T-helper 1 cell treated with Interleukin-12 subunit alpha and Interleukin-12 subunit beta and Interleukin-4 antibody, amounts not matched to agents 30 μg/mL and 1 μg/mL, for 36 hours (primary cell): ENCODE results near the gene PKD1L1.

Source experiments
- H3K27ac Mint-ChIP-seq: one replicate; pipeline ENCODE4 v1.8.0; 2021; ENCODE audit warnings: mild to moderate bottlenecking, mixed read lengths
- H3K27me3 Mint-ChIP-seq: one replicate; pipeline ENCODE4 v1.8.0; 2021; ENCODE audit warnings: low read depth, mixed read lengths
- H3K36me3 Mint-ChIP-seq: one replicate; pipeline ENCODE4 v1.8.0; 2021; ENCODE audit warnings: low read depth, mixed read lengths
- H3K4me1 Mint-ChIP-seq: one replicate; pipeline ENCODE4 v1.8.0; 2021; ENCODE audit warnings: low read depth, mixed read lengths
- H3K4me3 Mint-ChIP-seq: one replicate; pipeline ENCODE4 v1.8.0; 2021; ENCODE audit warnings: mild to moderate bottlenecking, moderate library complexity, mixed read lengths
- H3K9me3 Mint-ChIP-seq: one replicate; pipeline ENCODE4 v1.8.0; 2021; ENCODE audit warnings: mixed read lengths

The PKD1L1 gene

DNA sequence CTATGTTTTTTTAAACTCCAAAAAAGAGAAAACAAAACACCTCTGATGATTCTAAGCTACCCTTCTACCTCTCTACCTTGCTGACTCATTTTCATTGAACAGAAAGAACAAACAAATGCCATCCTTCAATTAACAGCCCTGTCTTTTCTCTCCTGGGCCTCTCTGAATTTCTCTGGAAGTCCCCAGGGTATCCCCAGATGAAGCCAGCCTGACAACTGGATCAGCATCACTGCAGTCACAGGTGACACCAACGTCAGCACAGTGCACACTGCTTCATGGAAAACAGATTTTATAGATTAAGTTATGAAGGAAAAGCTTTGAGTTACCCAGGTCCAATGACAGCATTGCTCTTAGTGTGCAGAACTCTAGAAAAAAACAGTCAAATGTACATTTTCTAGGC is 25.5 kb upstream of the PKD1L1 start:
- Mint-ChIP-seq H3K4me3 (no peak overlapping the region), H3K4me1 (peaks cover 32% of the 10 kb centered on the region), H3K27ac (no peak overlapping the region), H3K36me3 (peaks cover 59% of the 10 kb centered on the region), H3K27me3 (no peaks in the 10 kb centered on the region), H3K9me3 (no peaks in the 10 kb centered on the region)

DNA sequence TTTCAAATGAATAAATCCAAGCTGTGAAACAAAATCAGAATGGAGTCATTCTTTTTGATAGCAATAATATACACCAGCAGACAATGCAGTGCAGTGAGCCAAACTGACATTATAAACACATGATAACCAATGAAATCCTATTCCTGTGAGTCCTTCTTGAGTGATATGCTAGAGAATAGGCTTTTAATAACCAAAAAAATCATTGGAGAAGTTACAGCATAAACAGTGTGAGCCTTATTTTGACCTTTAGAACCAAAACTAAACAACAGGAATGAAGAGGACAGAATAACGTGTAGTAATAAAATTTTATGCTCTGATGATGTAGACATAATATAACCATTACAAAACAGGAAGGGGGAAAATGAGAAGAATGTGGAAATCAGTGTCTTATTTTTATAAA is 22.5 kb upstream of the PKD1L1 start:
- Mint-ChIP-seq H3K4me3 (no peak overlapping the region), H3K27ac (no peak overlapping the region), H3K36me3 (peaks cover 62% of the 10 kb centered on the region), H3K4me1 (peaks cover 23% of the 10 kb centered on the region), H3K27me3 (no peaks in the 10 kb centered on the region), H3K9me3 (no peaks in the 10 kb centered on the region)

DNA sequence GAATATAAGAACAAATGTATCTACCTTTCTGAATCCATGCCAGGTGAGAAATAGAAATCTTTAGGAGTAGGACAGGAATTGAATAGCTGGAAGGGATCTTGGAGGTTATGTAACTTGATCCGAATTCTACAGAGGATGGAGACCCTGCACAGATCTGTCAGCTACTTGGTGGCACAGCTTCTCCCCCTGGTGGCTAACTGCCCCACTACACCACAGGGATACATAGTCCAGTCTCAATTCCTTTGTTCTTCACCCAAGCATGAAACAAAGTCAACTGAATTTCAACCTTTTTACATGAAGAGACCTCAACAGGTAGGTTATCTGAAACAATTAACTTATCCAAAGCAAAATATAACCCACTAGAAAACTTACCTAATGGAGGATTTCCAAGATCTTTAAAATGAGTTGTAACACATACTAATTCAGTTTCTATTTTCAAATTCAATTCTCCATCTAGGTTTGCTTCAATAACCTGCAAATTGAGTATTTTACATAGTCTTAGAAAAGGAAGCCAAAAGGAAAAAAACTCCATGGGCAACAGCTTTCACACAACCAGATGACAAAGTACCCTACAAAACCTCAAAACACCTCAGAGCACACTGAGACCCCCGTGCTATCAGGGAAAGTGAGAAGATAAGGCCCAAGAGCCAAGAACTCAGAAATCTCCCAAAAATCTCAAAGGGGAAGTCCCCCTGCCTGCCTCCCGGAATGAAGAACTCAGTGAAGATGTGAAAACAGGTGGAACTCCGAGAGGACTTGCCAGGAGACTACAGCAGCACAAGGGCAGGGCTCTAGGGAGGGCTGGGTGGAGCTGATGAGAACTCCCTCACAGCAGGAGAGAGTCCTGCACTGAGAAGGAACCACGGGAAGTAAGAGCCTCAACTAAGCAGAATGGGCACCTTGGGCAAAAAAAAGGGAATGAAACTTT is 20.8 kb upstream of the PKD1L1 start:
- H3K4me3 Mint-ChIP-seq = no peak overlapping the region
- peaks cover 21% of the 10 kb centered on the region for H3K4me1 Mint-ChIP-seq
- H3K36me3 Mint-ChIP-seq = peaks cover 66% of the 10 kb centered on the region
- H3K9me3 Mint-ChIP-seq = no peaks in the 10 kb centered on the region
- no peak overlapping the region for H3K27ac Mint-ChIP-seq
- no peaks in the 10 kb centered on the region for H3K27me3 Mint-ChIP-seq

DNA sequence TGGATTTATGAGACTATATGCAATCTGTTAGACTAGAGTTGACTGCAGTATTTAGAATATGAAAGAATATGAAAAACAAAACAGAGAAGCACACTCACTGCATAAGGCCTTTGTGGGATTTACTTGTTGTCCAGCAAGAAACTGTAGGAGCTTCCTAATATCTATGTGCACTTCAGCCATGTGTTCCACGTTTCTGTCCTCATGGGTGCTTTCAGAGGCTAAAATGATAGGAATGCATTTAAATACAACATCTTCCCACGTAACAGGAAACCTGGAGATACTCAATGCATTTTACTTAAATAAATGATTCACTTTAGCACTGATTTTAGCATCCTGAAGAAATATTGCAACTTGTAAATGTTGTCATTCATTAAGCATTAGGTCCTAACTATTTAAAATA is 19.4 kb upstream of the PKD1L1 start:
- Mint-ChIP-seq H3K27me3 (no peaks in the 10 kb centered on the region), H3K4me1 (peaks cover 16% of the 10 kb centered on the region), H3K9me3 (no peaks in the 10 kb centered on the region), H3K36me3 (peaks cover 64% of the 10 kb centered on the region), H3K4me3 (no peak overlapping the region), H3K27ac (no peak overlapping the region)

DNA sequence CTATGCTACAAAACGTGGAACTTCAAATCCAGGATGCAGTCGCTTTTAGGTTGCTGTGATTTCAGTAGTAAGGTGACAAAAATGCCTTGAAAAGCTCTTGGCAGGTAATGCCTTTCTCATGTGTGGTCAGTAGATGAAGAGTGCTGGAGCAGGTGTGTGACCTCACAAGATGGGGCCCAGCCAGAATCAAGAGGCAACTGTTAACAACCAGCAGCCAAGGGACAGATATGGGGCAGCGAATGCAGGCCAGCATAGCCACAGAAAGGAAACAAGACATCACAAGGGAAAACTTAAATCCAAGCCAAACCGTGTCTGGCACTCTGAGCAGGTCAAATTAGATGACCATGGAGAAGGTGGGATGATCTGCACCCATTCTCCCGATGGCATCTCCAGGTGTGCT is 18.9 kb upstream of the PKD1L1 start:
- Mint-ChIP-seq H3K9me3 (no peaks in the 10 kb centered on the region), H3K4me3 (no peak overlapping the region), H3K36me3 (peaks cover 66% of the 10 kb centered on the region), H3K4me1 (peaks cover 15% of the 10 kb centered on the region), H3K27me3 (no peaks in the 10 kb centered on the region), H3K27ac (no peak overlapping the region)

DNA sequence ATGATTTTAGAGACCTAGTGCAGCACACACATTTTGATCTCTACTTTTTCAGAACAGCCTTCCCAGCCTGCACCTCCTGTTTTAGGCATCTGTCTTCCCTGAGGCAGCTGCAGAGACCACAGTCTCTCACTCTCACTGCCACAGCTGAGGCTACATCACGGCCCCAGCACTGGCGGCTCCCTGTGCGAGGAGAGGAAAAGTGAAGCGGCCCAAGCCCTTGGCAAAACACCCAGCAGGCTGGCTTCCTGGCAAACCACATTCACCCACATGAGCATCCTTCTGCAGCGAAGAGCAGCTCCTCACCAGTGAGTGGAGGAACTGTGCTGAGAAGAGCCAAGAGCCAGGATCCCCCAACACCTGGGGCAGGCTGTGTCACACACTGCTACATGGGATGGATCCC is 17.2 kb upstream of the PKD1L1 start:
- no peak overlapping the region for H3K4me3 Mint-ChIP-seq
- peaks cover 10% of the 10 kb centered on the region for H3K4me1 Mint-ChIP-seq
- H3K27me3 Mint-ChIP-seq = no peaks in the 10 kb centered on the region
- no peak overlapping the region for H3K27ac Mint-ChIP-seq
- H3K36me3 Mint-ChIP-seq = peaks cover 71% of the 10 kb centered on the region
- no peaks in the 10 kb centered on the region for H3K9me3 Mint-ChIP-seq

DNA sequence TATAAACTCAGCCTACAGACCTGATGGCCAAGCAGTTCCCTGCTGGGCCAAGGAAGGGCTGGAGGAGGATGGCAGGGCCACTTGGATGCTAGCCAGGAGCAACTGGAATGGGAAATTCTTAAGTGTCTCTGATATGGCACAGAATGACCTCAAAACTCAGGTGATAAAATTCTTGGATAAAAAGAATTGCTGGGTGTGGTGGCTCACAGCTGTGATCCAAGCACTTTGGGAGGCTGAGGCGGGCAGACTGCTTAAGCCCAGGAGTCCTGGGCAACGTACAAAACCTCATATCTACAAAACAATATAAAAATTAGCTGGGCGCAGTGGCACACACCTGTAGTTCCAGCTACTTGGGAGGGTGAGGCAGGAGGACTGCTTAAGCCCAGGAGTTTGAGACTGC is 14.0 kb upstream of the PKD1L1 start:
- Mint-ChIP-seq H3K4me1 (no peaks in the 10 kb centered on the region), H3K36me3 (peaks cover 61% of the 10 kb centered on the region), H3K27ac (no peak overlapping the region), H3K27me3 (no peaks in the 10 kb centered on the region), H3K4me3 (no peak overlapping the region), H3K9me3 (no peaks in the 10 kb centered on the region)

GRCh38 chr7:47957156-47957555 is 8.9 kb upstream of the PKD1L1 start:
- no peaks in the 10 kb centered on the region for H3K4me1 Mint-ChIP-seq
- peaks cover 25% of the 10 kb centered on the region for H3K36me3 Mint-ChIP-seq
- H3K27me3 Mint-ChIP-seq = no peaks in the 10 kb centered on the region
- no peak overlapping the region for H3K27ac Mint-ChIP-seq
- no peak overlapping the region for H3K4me3 Mint-ChIP-seq
- no peaks in the 10 kb centered on the region for H3K9me3 Mint-ChIP-seq

- Mint-ChIP-seq H3K9me3 (no peaks in the 10 kb centered on the region), H3K27ac (no peak overlapping the region), H3K36me3 (peaks cover 18% of the 10 kb centered on the region), H3K27me3 (no peaks in the 10 kb centered on the region), H3K4me1 (no peaks in the 10 kb centered on the region), H3K4me3 (no peak overlapping the region)
These were observed 8.0 kb upstream of the PKD1L1 start for GRCh38 chr7:47956220-47956619.

- H3K27ac Mint-ChIP-seq = no peak overlapping the region
- no peaks in the 10 kb centered on the region for H3K9me3 Mint-ChIP-seq
- H3K4me3 Mint-ChIP-seq = no peak overlapping the region
- no peaks in the 10 kb centered on the region for H3K4me1 Mint-ChIP-seq
- H3K27me3 Mint-ChIP-seq = no peaks in the 10 kb centered on the region
- H3K36me3 Mint-ChIP-seq = peaks cover 12% of the 10 kb centered on the region
These were observed 6.1 kb upstream of the PKD1L1 start for GRCh38 chr7:47954231-47954911.

GRCh38 chr7:47953822-47954221 is 5.6 kb upstream of the PKD1L1 start:
- H3K9me3 Mint-ChIP-seq = no peaks in the 10 kb centered on the region
- H3K27ac Mint-ChIP-seq = no peak overlapping the region
- peaks cover 12% of the 10 kb centered on the region for H3K36me3 Mint-ChIP-seq
- H3K4me3 Mint-ChIP-seq = no peak overlapping the region
- no peaks in the 10 kb centered on the region for H3K27me3 Mint-ChIP-seq
- H3K4me1 Mint-ChIP-seq = no peaks in the 10 kb centered on the region

GRCh38 chr7:47952224-47952623 is 4.0 kb upstream of the PKD1L1 start:
- Mint-ChIP-seq H3K4me1 (no peaks in the 10 kb centered on the region), H3K9me3 (no peaks in the 10 kb centered on the region), H3K27ac (no peak overlapping the region), H3K27me3 (no peaks in the 10 kb centered on the region), H3K36me3 (peaks cover 6% of the 10 kb centered on the region), H3K4me3 (no peak overlapping the region)

- no peak overlapping the region for H3K27ac Mint-ChIP-seq
- no peaks in the 10 kb centered on the region for H3K27me3 Mint-ChIP-seq
- peaks cover 4% of the 10 kb centered on the region for H3K36me3 Mint-ChIP-seq
- no peak overlapping the region for H3K4me3 Mint-ChIP-seq
- no peaks in the 10 kb centered on the region for H3K9me3 Mint-ChIP-seq
- H3K4me1 Mint-ChIP-seq = no peaks in the 10 kb centered on the region
These were observed 3.1 kb upstream of the PKD1L1 start for GRCh38 chr7:47951374-47951773.

DNA sequence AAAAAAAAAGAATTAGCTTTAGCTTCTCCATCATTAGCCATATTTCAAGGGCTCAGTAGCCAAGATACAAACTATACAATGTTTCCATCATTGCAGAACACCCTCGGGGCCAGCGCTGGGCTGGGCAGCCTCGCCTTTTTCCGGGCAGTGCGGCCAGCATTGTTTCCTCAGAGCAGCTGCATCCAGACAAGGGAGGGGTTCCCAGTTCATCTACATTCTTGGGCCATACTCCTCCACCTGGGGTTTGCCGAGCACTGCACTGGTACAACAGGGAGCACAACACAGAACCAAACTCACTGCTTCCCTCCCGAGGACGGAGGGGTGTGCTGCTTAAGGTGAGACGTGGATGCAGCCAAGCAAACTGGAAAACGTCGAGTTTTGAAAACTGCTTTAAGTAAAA is 2.4 kb upstream of the PKD1L1 start:
- Mint-ChIP-seq H3K27ac (no peak overlapping the region), H3K4me3 (no peak overlapping the region), H3K36me3 (peaks cover 2% of the 10 kb centered on the region), H3K9me3 (no peaks in the 10 kb centered on the region), H3K27me3 (no peaks in the 10 kb centered on the region), H3K4me1 (no peaks in the 10 kb centered on the region)

DNA sequence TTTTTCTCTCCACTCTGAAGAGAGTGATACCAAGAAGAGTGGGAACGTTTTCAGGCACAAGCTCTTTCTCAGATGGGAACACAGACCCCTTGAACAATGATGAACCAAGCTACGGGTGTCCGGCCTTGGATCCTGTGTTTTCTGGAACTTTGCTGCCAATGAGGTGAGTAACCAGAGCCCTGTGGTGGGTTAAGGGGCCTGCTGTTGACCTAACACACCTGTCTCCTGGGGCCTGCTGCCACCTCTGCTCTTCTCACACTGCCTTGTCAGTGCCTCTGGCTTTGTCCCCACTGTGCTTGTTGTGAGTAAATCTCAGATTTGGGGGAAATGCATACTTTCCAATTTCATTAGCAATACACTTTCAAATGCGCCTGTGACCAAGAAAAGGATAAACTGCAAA is 1.4 kb upstream of the PKD1L1 start:
- Mint-ChIP-seq H3K4me3 (no peak overlapping the region), H3K4me1 (no peaks in the 10 kb centered on the region), H3K27me3 (no peaks in the 10 kb centered on the region)

More for the DNA sequence above, 1.4 kb upstream of the PKD1L1 start:
- Mint-ChIP-seq H3K36me3 (no peaks in the 10 kb centered on the region), H3K27ac (no peak overlapping the region), H3K9me3 (no peaks in the 10 kb centered on the region)
